Embryonic facial prominence (tissue), 1 donor: ENCODE results near the gene MACROD2.

ENCODE experiments used
- DNase-seq: peaks from one replicate; pipeline ENCODE4 v3.0.0-alpha.2; 2016; ENCODE audit errors: extremely low spot score

Gene MACROD2

GRCh38 chr20:14815340-14815739 is 820.0 kb downstream of the MACROD2 start:
- no peak for DNase-seq

GRCh38 chr20:14816471-14816870 is 821.2 kb downstream of the MACROD2 start:
- DNase-seq: no peak

GRCh38 chr20:14817101-14817500 is 821.8 kb downstream of the MACROD2 start:
- no peak for DNase-seq

- no peak for DNase-seq
Observed at GRCh38 chr20:14820771-14821170, 825.5 kb downstream of the MACROD2 start.

GRCh38 chr20:14821251-14821650 is 825.9 kb downstream of the MACROD2 start:
- no peak for DNase-seq

GRCh38 chr20:14824996-14825395 is 829.7 kb downstream of the MACROD2 start:
- no peak for DNase-seq

- no peak for DNase-seq
Observed at GRCh38 chr20:14826543-14827313, 831.4 kb downstream of the MACROD2 start.

- no peak for DNase-seq
Observed at GRCh38 chr20:14828459-14828858, 833.1 kb downstream of the MACROD2 start.

GRCh38 chr20:14829906-14830305 is 834.6 kb downstream of the MACROD2 start:
- no peak for DNase-seq

- DNase-seq: no peak
Observed at GRCh38 chr20:14830466-14830865, 835.1 kb downstream of the MACROD2 start.

GRCh38 chr20:14830899-14831298 is 835.6 kb downstream of the MACROD2 start:
- no peak for DNase-seq

- DNase-seq: no peak
Observed at GRCh38 chr20:14832630-14833029, 837.3 kb downstream of the MACROD2 start.

- DNase-seq: no peak
Observed at GRCh38 chr20:14838663-14839628, 843.6 kb downstream of the MACROD2 start.

- DNase-seq: no peak
Observed at GRCh38 chr20:14845199-14846160, 850.2 kb downstream of the MACROD2 start.

GRCh38 chr20:14848806-14849205 is 853.5 kb downstream of the MACROD2 start:
- no peak for DNase-seq

GRCh38 chr20:14853079-14853478 is 857.8 kb downstream of the MACROD2 start:
- DNase-seq: no peak

- DNase-seq: no peak
Observed at GRCh38 chr20:14855171-14855570, 859.9 kb downstream of the MACROD2 start.

- no peak for DNase-seq
Observed at GRCh38 chr20:14859627-14860026, 864.3 kb downstream of the MACROD2 start.

GRCh38 chr20:14860410-14860814 is 865.1 kb downstream of the MACROD2 start:
- DNase-seq: no peak

GRCh38 chr20:14861028-14861699 is 865.8 kb downstream of the MACROD2 start:
- no peak for DNase-seq

- DNase-seq: no peak
Observed at GRCh38 chr20:14865169-14865568, 869.9 kb downstream of the MACROD2 start.
